GM18909 (cell line): Measurements from ENCODE around the gene DIDO1.
"Not testable (repeated sequence)": the region's sequence is repeated elsewhere in the genome, so short reads cannot be mapped to it uniquely, and the experiment has no call there.

Experiments used
- ATAC-seq: cut with Tn5 transposase; IDR thresholded peaks from one replicate; pipeline ENCODE4 v1.9.1; 2021; ENCODE audit warnings: mild to moderate bottlenecking; ENCODE audit not compliant: unreplicated experiment, poor library complexity

DIDO1 gene

DNA sequence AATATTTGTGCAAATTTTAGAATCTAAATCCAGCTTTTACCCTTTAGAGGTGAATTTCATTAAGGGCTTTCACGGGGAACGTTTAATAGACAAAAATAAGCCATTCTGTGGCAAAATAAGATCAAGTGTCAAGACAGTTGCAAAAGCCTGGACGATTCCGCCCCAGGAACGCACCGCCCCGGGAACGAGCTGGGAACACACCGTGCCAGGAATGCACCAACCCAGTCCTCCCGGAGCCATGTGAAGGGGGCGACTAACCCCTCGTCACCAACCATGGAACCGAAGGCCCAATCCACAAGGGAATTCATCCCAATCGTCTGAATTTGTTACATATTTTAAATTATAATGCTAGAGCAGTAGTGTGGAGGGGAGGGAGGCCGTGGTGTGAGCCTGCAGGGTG, 43.9 kb downstream of the DIDO1 start:
- ATAC-seq = no peak

- no peak for ATAC-seq
Measured at GRCh38 chr20:62881662-62882395, 44.5 kb downstream of the DIDO1 start.

DNA sequence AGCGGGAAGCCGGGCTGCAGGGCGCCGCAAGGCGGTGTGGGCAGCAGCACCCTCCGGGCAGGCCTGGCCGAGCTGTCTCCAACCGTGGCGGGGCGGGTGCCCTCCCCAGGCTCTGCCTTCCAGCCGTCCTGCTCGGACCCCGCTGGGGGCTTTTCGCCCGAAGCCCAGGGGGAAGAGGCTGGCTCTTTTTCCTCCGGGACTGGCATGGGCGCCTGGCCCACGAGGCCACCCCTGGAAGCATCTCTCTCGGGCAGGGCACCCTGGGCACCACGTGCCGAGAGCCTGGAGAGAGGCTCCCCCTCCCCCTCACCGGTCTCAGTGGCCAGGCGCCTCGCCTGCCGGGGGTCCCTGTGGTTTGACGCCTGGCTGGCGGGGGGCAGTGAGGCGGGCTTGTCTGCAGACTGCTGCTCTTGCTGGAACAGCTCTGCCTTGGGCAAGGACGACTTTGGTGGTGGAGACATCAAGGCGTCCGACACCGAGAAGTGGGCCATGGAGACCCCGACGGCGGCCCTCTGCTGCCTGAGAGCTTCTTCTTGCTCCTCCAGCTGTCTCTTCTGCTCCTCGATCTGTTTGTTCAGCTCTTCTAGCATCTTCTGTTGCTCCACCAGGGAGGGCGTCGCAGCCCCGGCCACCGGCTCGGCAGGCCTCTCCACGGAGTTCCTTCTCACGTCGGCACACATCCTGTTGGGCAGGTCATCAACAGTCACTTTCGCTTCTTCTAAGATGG, 45.2 kb downstream of the DIDO1 start:
- no peak for ATAC-seq

GRCh38 chr20:62880147-62880934, 46.0 kb downstream of the DIDO1 start:
- no peak for ATAC-seq

DNA sequence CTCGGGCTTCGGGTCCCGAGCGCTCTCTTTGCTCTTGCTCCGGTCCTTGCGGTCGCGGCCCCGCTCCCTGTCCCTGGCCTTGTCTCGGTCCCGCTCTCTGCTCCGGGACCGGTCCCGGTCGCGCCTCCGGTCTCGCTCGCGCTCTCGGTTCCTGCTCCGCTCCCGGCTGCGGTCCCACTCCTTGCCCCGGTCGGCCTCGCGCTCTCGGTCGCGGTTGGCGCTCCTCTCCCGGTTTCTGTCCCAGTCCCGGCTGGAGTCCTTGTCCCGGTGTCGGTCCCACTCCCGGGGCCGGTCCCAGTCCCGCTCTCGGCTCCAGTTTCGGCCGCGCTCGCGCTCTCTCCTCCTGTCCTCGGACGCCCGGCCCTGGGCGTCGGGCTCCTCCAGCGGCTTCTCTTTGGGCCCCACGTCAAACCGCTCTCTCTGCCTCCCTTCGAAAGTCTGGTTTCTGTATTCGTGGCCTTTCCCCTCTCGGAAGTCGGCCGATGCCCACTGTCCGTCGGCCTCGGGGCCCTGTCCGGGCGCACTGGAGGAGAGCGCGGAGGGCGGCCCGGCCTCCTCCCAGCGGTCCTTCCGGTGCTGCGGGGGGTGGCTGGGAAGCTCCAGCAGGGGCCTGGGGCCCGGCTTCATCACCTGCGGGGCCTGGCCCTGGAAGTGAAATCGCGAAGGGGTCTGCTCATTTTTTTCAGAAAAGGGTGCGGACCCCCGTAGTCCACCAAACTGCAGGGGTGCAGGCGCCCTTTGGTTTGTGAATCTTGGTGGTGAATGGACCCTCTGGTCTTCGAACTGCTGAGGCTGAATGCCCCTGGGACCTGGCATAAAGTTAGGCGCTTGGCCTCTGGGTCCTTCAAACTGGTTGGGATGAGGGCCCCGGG, 46.8 kb downstream of the DIDO1 start:
- ATAC-seq = no peak

GRCh38 chr20:62878244-62879038, 47.9 kb downstream of the DIDO1 start:
- no peak for ATAC-seq

- ATAC-seq = no peak
Measured at GRCh38 chr20:62876902-62877816, 49.1 kb downstream of the DIDO1 start.

GRCh38 chr20:62876501-62876901, 49.8 kb downstream of the DIDO1 start:
- ATAC-seq = no peak

GRCh38 chr20:62875419-62876361, 50.6 kb downstream of the DIDO1 start:
- ATAC-seq = no peak

DNA sequence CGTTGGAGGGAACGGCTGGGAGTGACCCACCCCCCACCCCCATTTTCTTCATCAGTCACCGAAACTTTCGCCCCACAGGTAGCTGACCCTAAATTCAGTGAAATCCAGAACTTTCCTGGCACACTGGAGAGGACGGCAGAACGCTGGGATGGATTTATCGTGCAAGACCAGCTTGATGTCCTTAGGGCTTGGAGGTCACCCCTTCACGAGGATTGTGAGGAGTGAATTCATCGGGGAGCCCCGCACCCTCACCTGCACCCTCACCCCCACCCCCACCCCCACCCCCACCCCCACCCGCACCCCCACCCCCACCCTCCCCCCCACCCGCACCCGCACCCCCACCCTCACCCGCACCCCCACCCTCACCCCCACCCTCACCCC, 51.4 kb downstream of the DIDO1 start:
- ATAC-seq = no peak

DNA sequence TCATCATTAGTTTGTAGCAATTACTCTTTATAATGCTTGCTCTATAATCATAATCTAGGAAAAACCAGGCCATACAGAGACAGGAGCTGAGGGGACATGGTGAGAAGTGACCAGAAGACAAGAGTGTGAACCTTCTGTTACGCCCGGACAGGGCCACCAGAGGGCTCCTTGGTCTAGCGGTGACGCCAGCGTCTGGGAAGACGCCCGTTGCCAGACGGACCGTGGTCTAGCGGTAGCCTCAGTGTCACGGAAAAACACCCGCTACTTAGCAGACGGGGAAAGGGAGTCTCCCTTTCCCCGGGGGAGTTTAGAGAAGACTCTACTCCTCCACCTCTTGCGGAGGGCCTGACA, 52.6 kb downstream of the DIDO1 start:
- not testable (repeated sequence) for ATAC-seq

DNA sequence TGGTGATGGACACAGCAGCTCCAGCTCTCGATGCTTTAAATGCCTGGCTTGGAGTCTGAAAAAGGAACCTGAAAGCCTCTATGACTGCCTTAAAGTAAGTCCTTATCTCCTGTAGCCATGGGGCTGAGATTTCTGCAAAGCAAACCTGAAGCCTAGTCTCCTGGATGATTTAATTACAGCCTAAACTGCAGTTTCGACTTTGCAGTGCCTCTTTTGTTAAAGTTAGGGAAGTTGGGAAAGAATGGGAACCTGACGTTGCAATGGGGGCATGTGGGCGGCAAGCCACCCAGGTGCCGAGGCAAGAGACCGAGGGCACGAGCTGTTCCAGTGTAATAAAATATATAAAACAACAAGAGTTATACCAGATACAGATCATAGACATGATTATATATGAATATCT, 53.0 kb downstream of the DIDO1 start:
- no peak for ATAC-seq

- ATAC-seq = no peak
Measured at GRCh38 chr20:62872862-62873261, 53.4 kb downstream of the DIDO1 start.

- no peak for ATAC-seq
Measured at GRCh38 chr20:62872184-62872847, 54.0 kb downstream of the DIDO1 start.

DNA sequence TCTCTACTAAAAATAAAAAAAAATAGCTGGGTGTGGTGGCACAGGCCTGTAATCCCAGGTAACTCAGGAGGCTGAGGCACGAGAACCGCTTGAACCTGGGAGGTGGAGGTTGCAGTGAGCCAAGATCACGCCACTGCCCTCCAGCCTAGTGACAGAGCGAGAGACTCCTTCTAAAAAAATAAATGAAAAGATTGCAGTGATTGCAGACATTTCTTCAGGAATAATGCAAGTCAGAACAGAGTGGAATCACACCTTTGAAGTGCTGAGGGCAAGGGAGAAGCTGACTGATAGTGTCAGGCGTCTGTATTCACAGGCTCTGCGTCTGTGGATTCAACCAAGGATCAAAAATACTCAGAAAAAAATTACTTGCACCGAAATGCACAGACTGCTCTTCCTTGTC, 62.1 kb downstream of the DIDO1 start:
- no peak for ATAC-seq

DNA sequence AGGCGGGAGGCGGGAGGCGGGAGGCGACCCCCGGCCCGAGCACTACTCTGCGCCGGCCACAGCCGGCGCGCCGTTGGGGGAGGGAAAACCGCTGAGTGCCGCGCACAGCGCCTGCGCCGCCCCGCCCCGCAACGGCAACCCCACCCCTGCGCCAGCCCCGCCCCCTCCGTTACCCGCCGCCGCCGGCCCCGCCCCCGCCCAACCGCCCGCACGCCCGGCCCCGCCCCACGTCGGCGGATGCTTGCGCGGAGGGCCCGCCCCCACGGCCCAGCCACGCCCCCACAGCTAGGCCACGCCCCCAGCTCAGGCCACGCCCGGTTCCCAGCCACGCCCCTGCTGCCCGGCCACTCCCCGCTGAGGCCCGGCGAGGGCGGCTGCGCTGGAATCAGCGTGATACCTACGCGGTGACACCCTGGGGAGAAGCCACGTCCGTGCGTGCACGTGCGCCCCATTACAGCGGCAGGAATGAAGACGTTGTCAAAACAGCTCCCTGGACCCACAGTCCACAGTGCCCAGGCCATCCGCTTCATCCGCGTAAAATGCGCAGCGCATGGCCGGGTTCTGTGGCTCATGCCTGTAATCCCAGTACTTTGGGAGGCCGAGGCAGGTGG, 64.5 kb downstream of the DIDO1 start, which contains the start of gene TCFL5:
TCFL5 (minus strand) TSS at position 97 of the 611 bp plus-strand sequence. CDS start 152 bp downstream, outside the sequence.
- peak; percentile 67 for ATAC-seq
